Activated CD8-positive, alpha-beta T cell treated with anti-CD3 and anti-CD28 coated beads for 36 hours (primary cell): ENCODE results near the gene CFAP92. TPM values are rescaled to one million over a fixed set of nuclear protein-coding genes. Genes with fewer than 3 reads are reported as not detected.

ENCODE experiments used
- ATAC-seq: fragments of 200-7000 bp; cut with Tn5 transposase; one replicate; pipeline ENCODE4 v1.10.0; 2021; ENCODE audit warnings: mild to moderate bottlenecking, moderate library complexity
- CTCF ChIA-PET: fragments of 350-600 bp; sonication (Branson Sonifier 250); formaldehyde crosslinking; loops from one replicate; lab custom pipeline; 2021; ENCODE audit warnings: antibody characterized with exemption; lab: Charles Lee
- POLR2A ChIA-PET: fragments of 350-600 bp; sonication (Branson Sonifier 250); formaldehyde crosslinking; loops from one replicate; lab custom pipeline; 2021; ENCODE audit warnings: antibody characterized with exemption; lab: Charles Lee
- DNase-seq: peaks from one replicate; pipeline ENCODE4 v3.0.0-alpha.2; 2020
- H3K27ac Mint-ChIP-seq: one replicate; pipeline ENCODE4 v1.8.0; 2021; ENCODE audit warnings: mild to moderate bottlenecking, mixed read lengths
- H3K27me3 Mint-ChIP-seq: one replicate; pipeline ENCODE4 v1.8.0; 2021; ENCODE audit warnings: mixed read lengths
- H3K36me3 Mint-ChIP-seq: one replicate; pipeline ENCODE4 v1.8.0; 2021; ENCODE audit warnings: low read depth, mixed read lengths
- H3K4me1 Mint-ChIP-seq: one replicate; pipeline ENCODE4 v1.8.0; 2021; ENCODE audit warnings: low read depth, mixed read lengths
- H3K4me3 Mint-ChIP-seq: one replicate; pipeline ENCODE4 v1.8.0; 2021; ENCODE audit warnings: mild to moderate bottlenecking, moderate library complexity, mixed read lengths
- H3K9me3 Mint-ChIP-seq: one replicate; pipeline ENCODE4 v1.8.0; 2021; ENCODE audit warnings: mixed read lengths
- CTCF ChIP-seq: fragments of 200-600 bp; IDR thresholded peaks from one replicate; pipeline ENCODE4 v1.8.0; 2022; ENCODE audit warnings: antibody characterized with exemption, mild to moderate bottlenecking
- intact Hi-C: fragments of 100-400 bp; cut with micrococcal nuclease; formaldehyde crosslinking; loops from one replicate; pipeline ENCODE4 v1.10.0; 2022
- total RNA-seq, 2 experiments: library from RNA; stranded (reverse); gene quantifications; one replicate each; pipeline ENCODE4 v1.2.3, GENCODE V29; 2021

CFAP92 gene
- total RNA-seq, 2 experiments from 2014 or later = 0.38 to 0.83 TPM

- H3K27ac Mint-ChIP-seq = no peak overlapping the region
- no peaks in the 10 kb centered on the region for H3K36me3 Mint-ChIP-seq
- intact Hi-C loops = no loop called here
- no peak for ATAC-seq
- H3K27me3 Mint-ChIP-seq = no peaks in the 10 kb centered on the region
- ChIA-PET POLR2A (interaction anchor here (1.6 kb wide), 1 partner anchor 10 kb away, joined by 5 read pairs; no protein-coding TSS in a partner anchor), CTCF (interaction anchor here (1.1 to 8.6 kb wide), 3 partner anchors 17 to 53 kb away, joined by 9 to 66 read pairs (median 15); no protein-coding TSS in a partner anchor)
- no peak overlapping the region for H3K4me3 Mint-ChIP-seq
- TF ChIP-seq CTCF = no peak
- peaks cover 22% of the 10 kb centered on the region for H3K4me1 Mint-ChIP-seq
- DNase-seq = no peak
- H3K9me3 Mint-ChIP-seq = no peaks in the 10 kb centered on the region
Observed at GRCh38 chr3:129023008-129023358, 29.1 kb upstream of the CFAP92 start.

GRCh38 chr3:129022114-129023007 lies 28.5 kb upstream of the CFAP92 start:
- Mint-ChIP-seq H3K36me3 (no peaks in the 10 kb centered on the region), H3K27ac (no peak overlapping the region), H3K9me3 (no peaks in the 10 kb centered on the region), H3K4me1 (peaks cover 28% of the 10 kb centered on the region), H3K4me3 (no peak overlapping the region), H3K27me3 (no peaks in the 10 kb centered on the region)
- intact Hi-C loops = no loop called here
- ChIA-PET POLR2A (interaction anchor here (1.1 to 1.6 kb wide), 3 partner anchors 9 to 11 kb away, joined by 3 to 5 read pairs (median 3); no protein-coding TSS in a partner anchor), CTCF (interaction anchor here (0.8 to 8.6 kb wide), 4 partner anchors 16 to 224 kb away, joined by 3 to 66 read pairs (median 12); no protein-coding TSS in a partner anchor)
- DNase-seq = no peak
- ATAC-seq = no peak
- TF ChIP-seq CTCF = no peak

GRCh38 chr3:129021140-129021551 lies 27.3 kb upstream of the CFAP92 start:
- no peak for ATAC-seq
- no peaks in the 10 kb centered on the region for H3K36me3 Mint-ChIP-seq
- no peak overlapping the region for H3K4me3 Mint-ChIP-seq
- POLR2A ChIA-PET = interaction anchor here (0.6 to 1.6 kb wide), 4 partner anchors 8 to 193 kb away, joined by 3 to 5 read pairs (median 3); no protein-coding TSS in a partner anchor
- intact Hi-C loops = no loop called here
- no peaks in the 10 kb centered on the region for H3K27me3 Mint-ChIP-seq
- no peak for DNase-seq
- H3K27ac Mint-ChIP-seq = no peak overlapping the region
- no peaks in the 10 kb centered on the region for H3K9me3 Mint-ChIP-seq
- CTCF ChIA-PET = interaction anchor here (1.3 to 8.6 kb wide), 3 partner anchors 15 to 224 kb away, joined by 3 to 66 read pairs (median 15); no protein-coding TSS in a partner anchor
- peaks cover 33% of the 10 kb centered on the region for H3K4me1 Mint-ChIP-seq
- TF ChIP-seq CTCF = no peak

- H3K27ac Mint-ChIP-seq = no peak overlapping the region
- no peak overlapping the region for H3K4me3 Mint-ChIP-seq
- intact Hi-C loops = no loop called here
- POLR2A ChIA-PET = interaction anchor here (0.6 to 0.7 kb wide), 2 partner anchors 13 to 193 kb away, joined by 3 read pairs; no protein-coding TSS in a partner anchor
- DNase-seq = no peak
- H3K27me3 Mint-ChIP-seq = no peaks in the 10 kb centered on the region
- no peaks in the 10 kb centered on the region for H3K36me3 Mint-ChIP-seq
- no peak for ATAC-seq
- TF ChIP-seq CTCF = no peak
- CTCF ChIA-PET = interaction anchor here (0.7 to 8.6 kb wide), 3 partner anchors 14 to 225 kb away, joined by 3 to 66 read pairs (median 4); no protein-coding TSS in a partner anchor
- H3K9me3 Mint-ChIP-seq = no peaks in the 10 kb centered on the region
- H3K4me1 Mint-ChIP-seq = peaks cover 35% of the 10 kb centered on the region
Observed at GRCh38 chr3:129020691-129021090, 26.8 kb upstream of the CFAP92 start.
